IMR-90 (cell line): ENCODE data around the gene LHFPL3. TPM values are rescaled to one million over a fixed set of nuclear protein-coding genes. Genes with fewer than 3 reads are reported as not detected.

Experiments used
- ATAC-seq: fragments of 200-7000 bp; cut with Tn5 transposase; 2 replicates; pipeline ENCODE4 v1.9.1; 2020; ENCODE audit warnings: low read depth, mild to moderate bottlenecking, moderate library complexity
- BruUV-seq: library from RNA; stranded (reverse); fragments of 400-500 nt; replicated peaks from 2 replicates; lab custom pipeline; 2021; lab: Mats Ljungman, UMichigan
- CTCF ChIA-PET: fragments of 300-600 bp; formaldehyde crosslinking; extraction: SDS; loops from one replicate; lab custom pipeline; 2021; ENCODE audit warnings: antibody characterized with exemption; lab: Yijun Ruan, JAX
- POLR2A ChIA-PET: fragments of 300-600 bp; sonication (Branson Sonifier 250); formaldehyde crosslinking; loops from one replicate; lab custom pipeline; 2022; ENCODE audit warnings: antibody characterized with exemption; ENCODE audit not compliant: unreplicated experiment; lab: Charles Lee
- DNase-seq: peaks from one replicate; pipeline ENCODE4 v3.0.0; 2013
- H2AFZ ChIP-seq: replicated peaks from 2 replicates; pipeline ENCODE3; 2013; ENCODE audit warnings: low read length, mild to moderate bottlenecking; ENCODE audit not compliant: poor library complexity
- H2AK5ac ChIP-seq: 2 replicates; pipeline ENCODE4 v1.6.1; 2013; ENCODE audit warnings: low read depth, low read length, inconsistent platforms
- H2AK9ac ChIP-seq: replicated peaks from 2 replicates; pipeline ENCODE3; 2013; ENCODE audit warnings: mild to moderate bottlenecking, low read depth, low read length, moderate library complexity; ENCODE audit not compliant: poor library complexity
- H2BK120ac ChIP-seq: 2 replicates; pipeline ENCODE4 v1.6.1; 2013; ENCODE audit warnings: low read depth, low read length, inconsistent platforms
- H2BK15ac ChIP-seq: 3 replicates; pipeline ENCODE4 v1.6.1; 2013; ENCODE audit warnings: low read depth, low read length, inconsistent platforms
- H2BK20ac ChIP-seq: 2 replicates; pipeline ENCODE4 v1.6.1; 2013; ENCODE audit warnings: low read depth, mild to moderate bottlenecking, inconsistent platforms, low read length, moderate library complexity
- H2BK5ac ChIP-seq: 2 replicates; pipeline ENCODE4 v1.6.1; 2013; ENCODE audit warnings: mild to moderate bottlenecking, low read depth, low read length, inconsistent platforms; ENCODE audit not compliant: poor library complexity, severe bottlenecking
- H3K14ac ChIP-seq: replicated peaks from 2 replicates; pipeline ENCODE4 v1.6.1; 2013; ENCODE audit warnings: low read depth, low read length, inconsistent platforms
- H3K18ac ChIP-seq: 2 replicates; pipeline ENCODE4 v1.6.1; 2013; ENCODE audit warnings: low read depth, low read length, control low read depth
- H3K23ac ChIP-seq: 2 replicates; pipeline ENCODE4 v1.6.1; 2013; ENCODE audit warnings: low read depth, low read length, inconsistent platforms
- H3K27ac ChIP-seq: 2 replicates; pipeline ENCODE4 v1.5.1; 2013; ENCODE audit warnings: mild to moderate bottlenecking, control low read depth, low read length; ENCODE audit not compliant: insufficient read depth
- H3K27me3 ChIP-seq: 2 replicates; pipeline ENCODE4 v1.6.1; 2013; ENCODE audit warnings: low read length; ENCODE audit not compliant: control insufficient read depth, insufficient read depth
- H3K36me3 ChIP-seq: 2 replicates; pipeline ENCODE4 v1.6.1; 2013; ENCODE audit warnings: low read length, mixed read lengths; ENCODE audit not compliant: control insufficient read depth, insufficient read depth
- H3K4ac ChIP-seq: 2 replicates; pipeline ENCODE4 v1.6.1; 2013; ENCODE audit warnings: low read depth, low read length, inconsistent platforms
- H3K4me1 ChIP-seq: 2 replicates; pipeline ENCODE4 v1.6.1; 2013; ENCODE audit warnings: low read length, mixed read lengths; ENCODE audit not compliant: control insufficient read depth, insufficient read depth
- H3K4me2 ChIP-seq: 2 replicates; pipeline ENCODE4 v1.6.1; 2013; ENCODE audit warnings: low read depth, mild to moderate bottlenecking, control low read depth, low read length, moderate library complexity
- H3K4me3 ChIP-seq: 2 replicates; pipeline ENCODE4 v1.5.1; 2013; ENCODE audit warnings: low read depth, mild to moderate bottlenecking, control low read depth, low read length, moderate library complexity; ENCODE audit not compliant: insufficient read depth
- H3K56ac ChIP-seq: 2 replicates; pipeline ENCODE4 v1.6.1; 2013; ENCODE audit warnings: low read length, inconsistent platforms; ENCODE audit not compliant: insufficient read depth; ENCODE audit errors: extremely low read depth
- H3K79me1 ChIP-seq, 2 experiments: 2 replicates each; pipeline ENCODE4 v1.6.1; 2013; ENCODE audit warnings: low read length in 2 of 2, inconsistent platforms in 1 of 2, low read depth in 1 of 2
- H3K9ac ChIP-seq: 2 replicates; pipeline ENCODE4 v1.6.1; 2013; ENCODE audit warnings: low read depth, low read length, control low read depth
- H3K9me1 ChIP-seq: 2 replicates; pipeline ENCODE4 v1.6.1; 2013; ENCODE audit warnings: low read length, inconsistent platforms; ENCODE audit not compliant: insufficient read depth
- H3K9me3 ChIP-seq: 2 replicates; pipeline ENCODE4 v1.6.1; 2013; ENCODE audit warnings: low read length; ENCODE audit not compliant: control insufficient read depth, insufficient read depth
- H4K20me1 ChIP-seq: 2 replicates; pipeline ENCODE4 v1.6.1; 2013; ENCODE audit warnings: low read length, inconsistent platforms; ENCODE audit not compliant: insufficient read depth
- H4K5ac ChIP-seq: 2 replicates; pipeline ENCODE4 v1.6.1; 2013; ENCODE audit warnings: mild to moderate bottlenecking, low read depth, low read length, control low read depth
- H4K8ac ChIP-seq, 2 experiments: 2 replicates each; pipeline ENCODE4 v1.6.1; 2013; ENCODE audit warnings: low read depth in 2 of 2, low read length in 2 of 2, control low read depth in 1 of 2, inconsistent platforms in 1 of 2
- H4K91ac ChIP-seq: 2 replicates; pipeline ENCODE4 v1.6.1; 2013; ENCODE audit warnings: low read depth, low read length, inconsistent platforms; ENCODE audit not compliant: insufficient read depth
- BHLHE40 ChIP-seq: fragments of 150-350 bp; IDR thresholded peaks from 2 replicates; pipeline ENCODE4 v1.6.1; 2016; ENCODE audit warnings: mild to moderate bottlenecking, low read depth, low read length
- CEBPB ChIP-seq: IDR thresholded peaks from 2 replicates; pipeline ENCODE4 v1.6.1; 2012; ENCODE audit warnings: low read depth, low read length, improper control_type of control experiment
- CHD1 ChIP-seq: IDR thresholded peaks from 2 replicates; pipeline ENCODE4 v1.6.1; 2012; ENCODE audit warnings: low read depth, low read length, improper control_type of control experiment
- CTCF ChIP-seq: conservative IDR thresholded peaks from 2 replicates; pipeline ENCODE4 v1.5.1; 2012; ENCODE audit warnings: mild to moderate bottlenecking, low read depth, low read length, improper control_type of control experiment
- ELK1 ChIP-seq: fragments of 150-350 bp; IDR thresholded peaks from 2 replicates; pipeline ENCODE4 v1.6.1; 2016; ENCODE audit warnings: low read depth, mild to moderate bottlenecking, low read length, moderate library complexity, borderline replicate concordance
- FOS ChIP-seq: fragments of 150-350 bp; IDR thresholded peaks from 2 replicates; pipeline ENCODE4 v1.6.1; 2016; ENCODE audit warnings: low read depth, low read length
- MAFK ChIP-seq: IDR thresholded peaks from 2 replicates; pipeline ENCODE4 v1.6.1; 2012; ENCODE audit warnings: low read depth, low read length, improper control_type of control experiment
- MAZ ChIP-seq: IDR thresholded peaks from 2 replicates; pipeline ENCODE4 v1.6.1; 2012; ENCODE audit warnings: low read depth, mild to moderate bottlenecking, low read length, improper control_type of control experiment, moderate library complexity, borderline replicate concordance
- MXI1 ChIP-seq: IDR thresholded peaks from 2 replicates; pipeline ENCODE4 v1.6.1; 2012; ENCODE audit warnings: low read depth, mild to moderate bottlenecking, low read length, moderate library complexity, borderline replicate concordance
- NFE2L2 ChIP-seq: fragments of 150-350 bp; IDR thresholded peaks from 2 replicates; pipeline ENCODE4 v1.6.1; 2016; ENCODE audit warnings: low read depth, mild to moderate bottlenecking, low read length
- POLR2A ChIP-seq: IDR thresholded peaks from 2 replicates; pipeline ENCODE4 v1.6.1; 2012; ENCODE audit warnings: mild to moderate bottlenecking, low read depth, low read length
- RAD21 ChIP-seq: IDR thresholded peaks from 2 replicates; pipeline ENCODE4 v1.6.1; 2012; ENCODE audit warnings: low read length, improper control_type of control experiment
- RCOR1 ChIP-seq: IDR thresholded peaks from 2 replicates; pipeline ENCODE4 v1.6.1; 2012; ENCODE audit warnings: mild to moderate bottlenecking, low read length, improper control_type of control experiment; ENCODE audit not compliant: insufficient replicate concordance
- RFX5 ChIP-seq: IDR thresholded peaks from 2 replicates; pipeline ENCODE4 v1.8.0; 2012; ENCODE audit warnings: low read depth, mild to moderate bottlenecking, low read length, moderate library complexity
- SMC3 ChIP-seq: fragments of 150-350 bp; IDR thresholded peaks from 2 replicates; pipeline ENCODE4 v1.6.1; 2016; ENCODE audit warnings: low read depth, mild to moderate bottlenecking, antibody characterized with exemption, low read length, moderate library complexity
- USF2 ChIP-seq: fragments of 150-350 bp; IDR thresholded peaks from 2 replicates; pipeline ENCODE4 v1.6.1; 2017; ENCODE audit warnings: mild to moderate bottlenecking, antibody characterized with exemption, low read length, low read depth
- WGBS, 2 experiments: methylation state at CpG; one replicate each; pipeline versions ENCODE4 v1.1.5 to v1.1.7; 2013; ENCODE audit warnings: missing lambda C conversion rate in 2 of 2; ENCODE audit not compliant: insufficient read length in 1 of 2; ENCODE audit errors: extremely low coverage in 2 of 2; 5-methylcytosine and 5-hydroxymethylcytosine counted together
- dilution Hi-C: fragments of 300-500 bp; cut with HindIII; formaldehyde crosslinking; loops from one replicate; pipeline ENCODE4 v1.14.3; 2018; ENCODE audit warnings: low sequenced_read_pairs; ENCODE audit not compliant: unreplicated experiment
- in situ Hi-C: fragments of 300-500 bp; cut with MboI; formaldehyde crosslinking; loops from 3 replicates; pipeline ENCODE4 v1.14.3; 2019; ENCODE audit warnings: low sequenced_read_pairs, inconsistent platforms, mixed read lengths
- intact Hi-C: fragments of 100-400 bp; cut with micrococcal nuclease; formaldehyde crosslinking; loops from 2 replicates; pipeline ENCODE4 v1.10.0; 2022
- polyA plus RNA-seq, 3 experiments: library from polyadenylated mRNA; depleted of rRNA; stranded (reverse); fragments of >200 nt; gene quantifications; 2 replicates each; pipeline ENCODE4 v1.2.3, GENCODE V29; 2012; ENCODE audit warnings: low replicate concordance in 1 of 3
- total RNA-seq: library from RNA; depleted of rRNA; stranded (reverse); fragments of >200 nt; gene quantifications from 2 replicates; pipeline ENCODE4 v1.2.3, GENCODE V29; 2012

Gene LHFPL3
- total and polyA plus RNA-seq, 2 of the 4 experiments (the other 2 are of a cell fraction): not detected

- intact Hi-C loops: no loop called here
- WGBS, 2 experiments: no CpG with 5 or more reads among the region's 1 CpG
Measured at GRCh38 chr7:104486931-104487330, 158.5 kb downstream of the LHFPL3 start.

More at GRCh38 chr7:104486931-104487330, 158.5 kb downstream of the LHFPL3 start:
- H3K9ac ChIP-seq: no peak overlapping the region
- ChIA-PET CTCF (no interaction called here), POLR2A (no interaction called here)
- no peak for DNase-seq
- no TSS peak for BruUV-seq
- in situ Hi-C loops: no loop called here
- no peaks in the 10 kb centered on the region for H3K27me3 ChIP-seq
- no peak overlapping the region for H4K91ac ChIP-seq
- TF ChIP-seq BHLHE40 (no peak), NFE2L2 (no peak), USF2 (no peak), SMC3 (no peak), RFX5 (no peak), FOS (no peak), RCOR1 (no peak), MAZ (no peak), RAD21 (no peak), MXI1 (no peak), POLR2A (no peak), CTCF (no peak), ELK1 (no peak), CEBPB (no peak), MAFK (no peak), CHD1 (no peak)
- no peaks in the 10 kb centered on the region for H3K79me1 ChIP-seq
- H2BK15ac ChIP-seq: no peak overlapping the region
- no peak overlapping the region for H3K4me2 ChIP-seq
- H3K4me1 ChIP-seq: no peaks in the 10 kb centered on the region
- H3K36me3 ChIP-seq: no peaks in the 10 kb centered on the region
- no peak overlapping the region for H2AFZ ChIP-seq
- ATAC-seq: no peak
- H3K9me1 ChIP-seq: no peaks in the 10 kb centered on the region
- H3K56ac ChIP-seq: no peak overlapping the region
- no peak overlapping the region for H3K18ac ChIP-seq
- H3K27ac ChIP-seq: no peak overlapping the region
- H2AK5ac ChIP-seq: no peak overlapping the region
- peaks cover 4% of the 10 kb centered on the region; the same call in 1 of the 2 replicates for H3K9me3 ChIP-seq
- no peak overlapping the region for H3K4me3 ChIP-seq
- no peak overlapping the region for H3K4ac ChIP-seq
- no peaks in the 10 kb centered on the region for H4K20me1 ChIP-seq
- no peak overlapping the region for H2AK9ac ChIP-seq
- H2BK120ac ChIP-seq: no peak overlapping the region
- no peak overlapping the region for H2BK5ac ChIP-seq
- no peak overlapping the region for H4K5ac ChIP-seq
- H4K8ac ChIP-seq: no peak overlapping the region
- H3K23ac ChIP-seq: no peak overlapping the region
- H2BK20ac ChIP-seq: no peak overlapping the region
- no peak overlapping the region for H3K14ac ChIP-seq
- dilution Hi-C loops: no loop called here
